ENCODE measurements around the gene MYO7A. TPM values are rescaled to one million over a fixed set of nuclear protein-coding genes. Genes with fewer than 3 reads are reported as not detected.

The MYO7A gene
- total RNA-seq, 4 donors from 2014 or later: 3.8 to 8.7 (median 5.7) TPM

DNA sequence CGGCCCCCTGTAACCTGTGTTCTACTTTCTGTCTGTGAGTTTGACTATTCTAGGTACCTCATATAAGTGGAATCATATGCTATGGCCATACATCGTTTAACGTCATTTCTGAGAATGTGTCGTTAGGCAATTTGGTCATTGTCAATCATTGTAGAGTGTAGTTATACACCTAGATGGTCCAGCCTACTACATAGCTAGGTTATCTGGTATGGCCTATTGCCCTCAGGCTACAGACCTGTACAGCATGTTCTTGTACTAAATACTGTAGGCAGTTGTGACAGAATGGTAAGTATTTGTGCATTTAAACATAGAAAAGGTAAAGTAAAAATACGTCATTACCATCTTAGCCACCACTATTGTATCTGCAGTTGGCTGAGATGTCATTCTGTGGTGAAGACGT, 35.2 kb downstream of the MYO7A start:
- no peaks in the 10 kb centered on the region for H3K36me3 ChIP-seq
- intact Hi-C loops (cut with DNase I): no loop called here

DNA sequence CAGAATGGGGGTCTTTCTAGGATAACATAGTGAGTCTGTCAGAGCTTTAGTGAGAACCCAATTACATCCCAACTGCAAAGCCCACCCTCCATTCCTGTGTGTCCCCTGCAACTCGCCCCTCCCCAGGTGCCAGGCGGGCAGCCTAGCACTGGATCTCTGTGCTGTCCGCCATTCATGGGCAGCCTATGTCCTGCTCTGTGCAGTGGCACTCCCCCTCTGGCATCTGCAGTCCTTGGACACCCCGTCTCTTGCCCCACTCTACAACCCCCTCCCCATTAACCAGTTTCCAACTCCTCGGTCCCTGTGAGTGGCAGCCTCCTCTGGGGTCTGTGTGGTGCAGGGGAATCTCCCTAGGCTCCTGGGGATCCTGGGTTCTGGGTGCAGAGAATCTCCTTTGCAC, 37.0 kb downstream of the MYO7A start:
- TF ChIP-seq POLR2A (IDR thresholded peaks at IDR 0.05): no peak
- TF ChIP-seq, protein P1, sequence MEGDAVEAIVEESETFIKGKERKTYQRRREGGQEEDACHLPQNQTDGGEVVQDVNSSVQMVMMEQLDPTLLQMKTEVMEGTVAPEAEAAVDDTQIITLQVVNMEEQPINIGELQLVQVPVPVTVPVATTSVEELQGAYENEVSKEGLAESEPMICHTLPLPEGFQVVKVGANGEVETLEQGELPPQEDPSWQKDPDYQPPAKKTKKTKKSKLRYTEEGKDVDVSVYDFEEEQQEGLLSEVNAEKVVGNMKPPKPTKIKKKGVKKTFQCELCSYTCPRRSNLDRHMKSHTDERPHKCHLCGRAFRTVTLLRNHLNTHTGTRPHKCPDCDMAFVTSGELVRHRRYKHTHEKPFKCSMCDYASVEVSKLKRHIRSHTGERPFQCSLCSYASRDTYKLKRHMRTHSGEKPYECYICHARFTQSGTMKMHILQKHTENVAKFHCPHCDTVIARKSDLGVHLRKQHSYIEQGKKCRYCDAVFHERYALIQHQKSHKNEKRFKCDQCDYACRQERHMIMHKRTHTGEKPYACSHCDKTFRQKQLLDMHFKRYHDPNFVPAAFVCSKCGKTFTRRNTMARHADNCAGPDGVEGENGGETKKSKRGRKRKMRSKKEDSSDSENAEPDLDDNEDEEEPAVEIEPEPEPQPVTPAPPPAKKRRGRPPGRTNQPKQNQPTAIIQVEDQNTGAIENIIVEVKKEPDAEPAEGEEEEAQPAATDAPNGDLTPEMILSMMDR (IDR thresholded peaks at IDR 0.05): no peak
- Histone ChIP-seq H3K9me3 (no peaks in the 10 kb centered on the region), H3K27me3 (no peaks in the 10 kb centered on the region), H3K4me3 (replicated peaks in 1 of 3) (no peak overlapping the region), H3K27ac (no peak overlapping the region), H3K36me3 (no peaks in the 10 kb centered on the region), H3K4me1 (no peaks in the 10 kb centered on the region)
- intact Hi-C loops (cut with DNase I): no loop called here
- WGBS, 2 donors: 86 to 87% methylated on average over 5 of the region's 5 CpGs
- DNase-seq: no peak

More for the DNA sequence above, 35.2 kb downstream of the MYO7A start:
- 86 to 89% methylated on average over 6 of the region's 6 CpGs for WGBS, 2 donors
- Histone ChIP-seq H3K4me3 (replicated peaks in 1 of 3) (no peak overlapping the region), H3K9me3 (no peaks in the 10 kb centered on the region), H3K27me3 (no peaks in the 10 kb centered on the region), H3K4me1 (no peaks in the 10 kb centered on the region), H3K27ac (no peak overlapping the region)
- TF ChIP-seq POLR2A (IDR thresholded peaks at IDR 0.05): no peak
- TF ChIP-seq, protein P1 (IDR thresholded peaks at IDR 0.05): no peak
- DNase-seq: no peak

DNA sequence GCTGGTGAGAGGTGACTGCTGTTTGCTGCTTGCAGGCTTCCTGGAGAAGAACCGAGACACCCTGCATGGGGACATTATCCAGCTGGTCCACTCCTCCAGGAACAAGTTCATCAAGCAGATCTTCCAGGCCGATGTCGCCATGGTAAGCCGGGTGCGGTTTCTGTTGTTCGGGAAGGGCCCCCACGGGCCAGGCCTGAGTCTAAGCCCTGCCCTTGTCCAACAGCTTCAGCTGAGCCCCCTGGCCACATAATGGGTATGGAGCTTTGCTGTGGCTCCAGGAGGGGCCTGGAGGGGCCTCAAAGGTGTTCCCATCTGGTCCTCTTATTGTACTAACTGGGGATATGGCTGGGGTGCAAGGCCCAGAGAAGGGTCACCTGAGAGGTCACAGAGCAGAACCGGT, 38.0 kb downstream of the MYO7A start:
- no peak for DNase-seq
- no peaks in the 10 kb centered on the region for H3K27me3 ChIP-seq
- no peak overlapping the region for H3K27ac ChIP-seq
- WGBS, 2 donors: 80 to 96% methylated on average over 2 to 5 of the region's 8 CpGs
- no peak for TF ChIP-seq POLR2A (IDR thresholded peaks at IDR 0.05)
- TF ChIP-seq, protein P1 (IDR thresholded peaks at IDR 0.05): no peak
- intact Hi-C loops (cut with DNase I): no loop called here
- H3K4me1 ChIP-seq: no peaks in the 10 kb centered on the region
- no peaks in the 10 kb centered on the region for H3K36me3 ChIP-seq
- no peaks in the 10 kb centered on the region for H3K9me3 ChIP-seq
- H3K4me3 ChIP-seq (replicated peaks in 1 of 3): no peak overlapping the region

DNA sequence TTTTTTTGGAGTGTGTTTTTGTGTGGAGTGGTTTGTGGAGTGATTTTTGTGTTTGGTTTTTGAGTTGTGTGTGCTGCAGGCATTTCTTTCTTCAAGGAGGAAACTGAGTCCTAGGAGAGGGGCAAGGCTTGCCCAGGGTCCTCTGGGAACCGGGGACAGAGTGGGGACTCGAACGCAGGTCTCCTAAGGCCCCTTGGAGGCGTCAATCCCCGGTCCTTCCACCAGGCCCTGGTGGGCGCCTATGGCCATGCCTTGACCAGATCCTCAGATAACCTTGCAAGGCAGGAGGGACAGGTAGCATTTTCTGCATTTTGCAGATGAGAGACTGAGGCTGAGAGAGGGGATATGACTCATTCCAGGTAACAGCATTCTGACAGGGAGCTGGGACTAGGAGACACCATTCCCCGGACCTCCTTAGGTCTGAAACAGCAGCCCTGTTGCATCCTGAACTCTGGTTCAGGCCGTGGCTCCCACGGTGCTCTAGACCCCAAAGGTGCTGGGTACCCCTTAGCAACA, 39.1 kb downstream of the MYO7A start:
- H3K9me3 ChIP-seq: no peaks in the 10 kb centered on the region
- no peaks in the 10 kb centered on the region for H3K27me3 ChIP-seq
- intact Hi-C loops (cut with DNase I): no loop called here
- DNase-seq: no peak
- TF ChIP-seq, protein P1 (IDR thresholded peaks at IDR 0.05): no peak
- TF ChIP-seq POLR2A (IDR thresholded peaks at IDR 0.05): no peak
- WGBS, 2 donors: 86 to 95% methylated on average over 9 of the region's 9 CpGs
- no peak overlapping the region for H3K4me3 ChIP-seq (replicated peaks in 1 of 3)
- H3K4me1 ChIP-seq: no peaks in the 10 kb centered on the region
- H3K36me3 ChIP-seq: no peaks in the 10 kb centered on the region
- no peak overlapping the region for H3K27ac ChIP-seq

DNA sequence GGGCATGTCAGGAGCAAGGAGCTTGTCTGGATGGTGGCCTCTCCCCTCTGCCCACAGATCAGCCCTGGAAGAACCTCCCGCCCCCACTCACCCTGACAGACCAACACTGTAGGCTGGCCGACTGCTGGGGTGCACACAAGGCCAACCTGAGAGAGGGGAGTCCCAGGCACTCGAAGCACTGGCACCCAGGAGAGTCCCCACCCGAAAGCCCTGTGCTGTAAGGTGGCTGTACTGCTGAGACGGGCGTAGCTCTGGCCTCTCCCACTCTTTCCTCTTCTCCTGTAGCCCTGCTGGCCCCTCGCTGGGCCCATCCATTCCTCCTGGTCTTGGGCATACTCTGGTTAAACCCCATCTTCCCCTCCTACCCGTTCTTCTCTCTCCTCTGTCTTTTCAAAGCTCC, 39.7 kb downstream of the MYO7A start:
- intact Hi-C loops (cut with DNase I): no loop called here
- Histone ChIP-seq H3K36me3 (no peaks in the 10 kb centered on the region), H3K4me1 (no peaks in the 10 kb centered on the region), H3K27me3 (no peaks in the 10 kb centered on the region), H3K9me3 (no peaks in the 10 kb centered on the region), H3K4me3 (replicated peaks in 1 of 3) (no peak overlapping the region), H3K27ac (no peak overlapping the region)
- TF ChIP-seq, protein P1 (IDR thresholded peaks at IDR 0.05): no peak
- no peak for TF ChIP-seq POLR2A (IDR thresholded peaks at IDR 0.05)
- WGBS, 2 donors: 87 to 88% methylated on average over 7 to 8 of the region's 8 CpGs
- DNase-seq: no peak

Measured in thyroid gland (tissue), 4 donors.